PFSK-1 (cell line): ENCODE results near the gene FA2H.

Source experiments
- FOXP2 ChIP-seq: optimal IDR thresholded peaks from 2 replicates; pipeline ENCODE3; 2011; ENCODE audit warnings: borderline replicate concordance, control low read depth, inconsistent platforms; ENCODE audit not compliant: insufficient read depth; ENCODE audit errors: extremely low read length, extremely low read depth
- POLR2AphosphoS5 ChIP-seq: IDR thresholded peaks from 2 replicates; pipeline ENCODE4 v1.6.1; 2012; ENCODE audit warnings: low read depth, mild to moderate bottlenecking, control low read depth, low read length, moderate library complexity
- REST ChIP-seq, 2 experiments: IDR thresholded peaks; 2 replicates each; pipeline versions ENCODE4 v1.6.1 to v1.8.0; 2011 to 2012; ENCODE audit warnings: low read depth in 2 of 2, low read length in 2 of 2, control low read depth in 1 of 2, inconsistent platforms in 1 of 2, mild to moderate bottlenecking in 1 of 2, moderate library complexity in 1 of 2; ENCODE audit not compliant: insufficient read depth in 1 of 2
- SIN3A ChIP-seq: IDR thresholded peaks from 2 replicates; pipeline ENCODE4 v1.6.1; 2012; ENCODE audit warnings: mild to moderate bottlenecking, low read length, moderate library complexity, borderline replicate concordance; ENCODE audit not compliant: insufficient read depth
- TAF1 ChIP-seq: IDR thresholded peaks from 2 replicates; pipeline ENCODE4 v1.6.1; 2012; ENCODE audit warnings: low read length, control low read depth, borderline replicate concordance; ENCODE audit not compliant: insufficient read depth

FA2H gene

GRCh38 chr16:74745926-74746325 lies 28.7 kb downstream of the FA2H start:
- TF ChIP-seq TAF1 (no peak), FOXP2 (no peak), REST (IDR thresholded peaks at IDR 0.05; ENCODE audit: insufficient read depth in 1 of 2, low read depth in 2 of 2, low read length in 2 of 2) (no peak), POLR2AphosphoS5 (no peak), SIN3A (no peak)

DNA sequence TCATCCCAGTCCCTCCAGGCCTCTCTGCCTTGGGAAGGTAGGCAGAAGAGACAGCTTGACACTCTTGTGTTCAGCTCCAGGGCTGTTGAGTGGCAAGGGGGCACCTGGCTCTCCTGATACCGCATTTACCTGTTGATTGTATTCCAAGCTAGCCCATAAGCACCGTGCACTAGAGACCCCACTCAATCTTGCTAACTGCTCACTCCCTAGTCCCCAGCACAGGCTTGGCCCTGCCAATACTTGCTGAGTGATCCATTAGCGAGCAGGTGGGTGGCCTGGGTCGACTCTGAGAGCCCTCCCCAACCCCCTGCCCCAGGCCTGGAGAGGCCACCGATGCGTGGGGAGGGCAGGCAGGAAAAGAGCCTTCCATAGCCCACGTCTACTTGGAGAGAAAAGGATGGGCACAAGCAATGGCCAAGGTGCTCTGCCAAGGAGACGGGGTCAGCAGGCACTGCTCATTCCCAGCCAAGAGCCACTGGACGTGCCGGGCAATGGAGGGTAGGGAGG lies 29.5 kb downstream of the FA2H start:
- TF ChIP-seq FOXP2 (no peak), SIN3A (no peak), POLR2AphosphoS5 (no peak), REST (IDR thresholded peaks at IDR 0.05; ENCODE audit: insufficient read depth in 1 of 2, low read depth in 2 of 2, low read length in 2 of 2) (no peak), TAF1 (no peak)

GRCh38 chr16:74744566-74744965 lies 30.1 kb downstream of the FA2H start:
- no peak for TF ChIP-seq TAF1
- no peak for TF ChIP-seq SIN3A

DNA sequence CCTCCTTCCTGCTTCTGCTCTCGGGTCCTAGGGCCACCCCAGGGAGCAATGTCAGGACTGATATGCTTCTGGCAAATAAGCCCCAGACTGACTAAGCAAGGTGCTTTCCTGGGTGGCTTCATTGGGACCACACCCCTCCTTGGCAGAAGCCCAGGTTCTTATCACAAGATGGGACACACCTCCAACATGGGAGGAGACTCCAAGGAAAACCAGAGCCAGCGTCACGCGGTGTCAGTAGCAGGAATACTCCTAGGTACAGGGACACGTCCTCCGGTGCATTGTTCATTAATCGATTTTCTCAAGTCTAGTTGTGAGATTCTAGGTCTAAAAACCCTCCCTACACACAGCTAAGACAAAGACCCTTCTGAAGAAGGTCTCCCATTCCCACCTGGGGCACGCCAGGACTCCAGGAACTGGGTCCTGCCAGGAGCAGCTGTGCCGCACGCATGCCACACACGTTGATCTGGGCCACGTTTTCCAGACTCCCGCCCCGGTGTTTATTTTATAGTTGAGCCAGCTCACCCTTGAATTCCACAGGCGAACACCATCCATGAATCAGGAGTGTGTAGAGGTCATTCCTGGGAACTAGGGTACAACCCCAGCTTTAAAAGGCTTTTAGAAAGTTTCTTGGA lies 30.8 kb downstream of the FA2H start:
- TF ChIP-seq SIN3A (no peak), TAF1 (no peak), REST (IDR thresholded peaks at IDR 0.05; ENCODE audit: insufficient read depth in 1 of 2, low read depth in 2 of 2, low read length in 2 of 2) (no peak), POLR2AphosphoS5 (no peak), FOXP2 (no peak)

DNA sequence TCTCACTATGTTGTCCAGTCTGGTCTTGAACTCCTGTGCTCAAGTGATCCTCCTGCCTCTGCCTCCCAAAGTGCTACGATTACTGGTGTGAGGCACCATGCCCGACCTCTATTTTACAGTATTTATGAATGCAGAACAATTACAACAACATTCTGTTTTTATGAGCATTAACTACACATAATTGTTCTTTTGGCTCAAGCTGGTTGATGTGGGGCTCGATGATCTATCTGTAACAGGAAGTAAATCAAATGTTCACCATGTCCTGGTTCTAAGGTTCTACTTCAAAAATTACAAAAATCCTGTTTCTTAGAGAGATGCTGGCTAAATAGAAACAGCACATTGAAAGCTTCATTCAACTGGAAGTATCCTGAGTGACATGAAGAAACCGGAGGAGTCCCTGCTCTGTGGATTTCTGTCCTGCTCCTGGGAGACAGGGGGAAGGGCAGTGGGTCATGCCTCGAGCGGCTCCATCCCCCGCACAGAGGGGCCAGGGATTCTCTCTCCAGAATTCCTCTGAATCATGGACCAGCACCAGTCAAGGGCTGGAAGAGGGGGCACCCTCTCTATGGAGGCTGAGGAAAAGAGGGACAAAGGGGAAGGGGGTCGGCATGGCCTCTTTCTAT lies 31.5 kb downstream of the FA2H start:
- TF ChIP-seq FOXP2 = no peak
- no peak for TF ChIP-seq POLR2AphosphoS5
- TF ChIP-seq TAF1 = no peak
- TF ChIP-seq REST (IDR thresholded peaks at IDR 0.05; ENCODE audit: insufficient read depth in 1 of 2, low read depth in 2 of 2, low read length in 2 of 2) = no peak
- no peak for TF ChIP-seq SIN3A
